ENCODE measurements around the gene PRKRIP1. TPM values are rescaled to one million over a fixed set of nuclear protein-coding genes. Genes with fewer than 3 reads are reported as not detected.
A peak's percentile ranks its signal among the peaks of the same experiment; 100 is the strongest.
"Not testable (repeated sequence)": the region's sequence is repeated elsewhere in the genome, so short reads cannot be mapped to it uniquely, and the experiment has no call there.

Gene PRKRIP1
- polyA plus RNA-seq (ENCODE audit: insufficient read length in 4 of 4) = 10 to 100 TPM; 33.3 to 38.4 (median 35.2) TPM

- peak; percentile 80 to 85 (median 81) for DNase-seq (ENCODE audit: low read depth in 4 of 4, low spot score in 3 of 4)
Observed at GRCh38 chr7:102395873-102396709, at the start of gene PRKRIP1. TSS of gene PRKRIP1 (plus strand) at chr7:102396363. CDS start at chr7:102396412, 49 bp downstream.

DNA sequence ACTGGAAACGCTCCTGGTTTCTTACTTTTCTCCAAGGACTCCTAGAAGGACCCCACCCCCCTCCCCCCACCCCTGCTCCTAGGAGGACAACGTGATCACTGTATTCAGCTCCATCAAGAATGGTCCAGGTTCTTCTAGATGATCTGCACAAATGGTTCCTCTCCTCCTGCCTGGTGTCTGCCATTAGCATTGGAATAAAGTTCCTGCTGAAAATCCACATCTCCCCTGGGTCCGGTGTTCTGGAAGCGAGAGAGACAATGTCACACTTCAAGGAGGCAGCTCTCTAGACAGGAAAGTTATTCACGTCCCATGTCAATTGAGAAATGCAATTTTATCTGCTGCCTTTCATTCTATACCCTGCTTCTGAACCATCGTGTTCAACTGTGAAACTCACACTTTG, 49.2 kb upstream of the PRKRIP1 start:
- DNase-seq (ENCODE audit: low read depth in 4 of 4, low spot score in 3 of 4) = not testable (repeated sequence)

DNA sequence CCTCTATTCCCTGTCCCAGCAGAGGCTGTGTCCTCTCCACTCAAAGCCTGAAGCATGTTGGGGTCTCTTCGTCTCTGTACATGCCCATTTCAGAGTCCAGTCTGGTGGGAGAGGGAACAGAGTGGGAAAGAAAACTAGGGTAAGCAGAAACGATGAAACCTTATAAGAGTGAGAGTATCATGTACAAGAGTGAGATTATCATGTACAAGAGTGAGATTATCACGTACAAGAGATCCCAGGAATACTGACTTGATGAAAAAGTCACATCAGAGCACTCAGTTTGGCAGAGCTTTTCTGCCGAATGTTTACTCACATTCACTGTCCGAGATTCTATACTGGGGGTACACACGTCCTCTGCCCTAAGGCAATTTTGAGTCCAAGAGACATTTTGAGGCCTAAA, 39.8 kb upstream of the PRKRIP1 start, which contains the start of gene SPDYE6:
Gene SPDYE6, minus strand, starts transcription at position 101 of the 400 bp plus-strand sequence. CDS start 421 bp downstream, outside the sequence.
- not testable (repeated sequence) for DNase-seq (ENCODE audit: low read depth in 4 of 4, low spot score in 3 of 4)

DNA sequence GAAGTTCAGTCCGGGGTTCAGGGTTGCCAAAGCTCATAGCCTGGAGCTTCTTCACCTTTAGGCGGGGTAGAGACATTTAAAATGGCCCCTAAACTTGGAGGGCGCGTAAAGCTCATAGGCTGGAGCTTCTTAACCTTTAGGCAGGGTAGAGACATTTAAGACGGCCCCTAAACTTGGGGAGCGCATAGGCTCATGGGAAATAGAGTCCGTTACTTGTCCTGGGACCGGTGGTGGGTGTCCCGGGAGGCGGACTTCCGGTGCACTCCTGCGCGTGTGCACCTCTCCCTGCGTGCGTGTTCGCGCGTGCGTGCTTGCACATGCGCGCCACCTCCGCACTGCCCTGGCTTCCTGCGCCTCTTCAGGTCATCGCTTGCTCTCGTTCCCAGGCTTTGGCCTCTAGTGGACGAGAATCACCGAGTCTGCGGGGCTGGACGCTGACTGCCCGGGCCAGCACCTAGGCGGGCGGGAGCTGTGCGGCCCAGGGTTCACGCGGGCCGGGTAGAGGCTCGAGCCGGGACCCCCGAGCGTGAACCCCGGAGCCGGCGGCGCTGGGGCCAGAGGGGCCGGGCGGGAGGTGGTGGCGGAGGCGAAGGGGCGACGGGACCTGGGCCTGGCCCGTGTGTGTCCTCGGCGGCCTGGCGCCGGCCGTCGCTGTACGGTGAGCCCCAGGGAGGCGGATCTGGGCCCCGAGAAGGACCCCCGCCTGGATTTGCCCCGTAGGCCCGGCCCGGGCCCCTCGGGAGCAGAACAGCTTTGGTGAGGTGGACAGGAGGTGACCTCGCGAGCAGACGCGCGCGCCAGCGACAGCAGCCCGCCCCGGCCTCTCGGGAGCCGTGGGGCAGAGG, 32.4 kb upstream of the PRKRIP1 start:
- DNase-seq (ENCODE audit: low read depth in 4 of 4, low spot score in 3 of 4) = peak; percentile 79 to 96 (median 92)

DNA sequence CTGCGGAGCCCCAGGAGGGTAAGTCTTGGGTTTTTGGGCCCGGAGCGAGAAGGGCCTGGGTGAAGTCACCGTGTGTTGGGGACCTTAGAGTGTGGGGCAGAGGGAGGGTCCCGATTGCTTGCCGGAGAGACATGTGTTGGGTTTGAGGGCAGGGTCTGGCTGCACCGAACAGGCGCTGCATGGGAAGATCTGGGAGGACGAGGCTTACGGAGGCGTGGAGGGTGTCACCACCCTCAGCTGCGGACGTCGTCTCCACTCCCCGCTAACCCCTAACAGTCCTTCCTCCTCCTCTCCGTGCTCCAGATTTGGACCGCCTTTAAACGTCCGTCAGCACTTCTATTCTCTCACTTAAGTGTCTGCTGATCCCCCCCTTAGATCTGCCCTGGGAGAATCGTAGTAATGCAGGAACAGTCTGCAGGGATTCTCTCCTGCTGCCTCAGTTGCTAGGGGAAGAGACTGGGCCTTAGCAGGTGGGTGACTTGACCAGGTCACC, 31.7 kb upstream of the PRKRIP1 start:
- not testable (repeated sequence) for DNase-seq (ENCODE audit: low read depth in 4 of 4, low spot score in 3 of 4)

DNA sequence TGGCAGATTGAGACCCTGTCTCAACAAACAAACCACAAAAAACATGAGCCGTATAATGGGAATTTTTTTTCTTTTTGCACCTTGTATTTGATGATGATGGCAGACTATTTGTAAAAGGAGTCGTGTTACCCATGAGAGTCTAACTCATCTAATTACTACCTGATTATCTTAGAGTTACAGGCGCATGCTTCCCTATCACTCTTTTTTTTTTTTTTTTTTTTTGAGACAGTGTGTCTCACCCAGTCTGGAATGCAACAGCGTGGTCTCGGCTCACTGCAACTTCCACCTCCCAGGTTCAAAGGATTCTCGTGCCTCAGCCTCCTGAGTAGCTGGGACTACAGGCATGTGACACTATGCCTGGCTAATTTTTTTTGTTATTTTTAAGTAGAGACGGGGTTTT, 30.8 kb upstream of the PRKRIP1 start:
- not testable (repeated sequence) for DNase-seq (ENCODE audit: low read depth in 4 of 4, low spot score in 3 of 4)

DNA sequence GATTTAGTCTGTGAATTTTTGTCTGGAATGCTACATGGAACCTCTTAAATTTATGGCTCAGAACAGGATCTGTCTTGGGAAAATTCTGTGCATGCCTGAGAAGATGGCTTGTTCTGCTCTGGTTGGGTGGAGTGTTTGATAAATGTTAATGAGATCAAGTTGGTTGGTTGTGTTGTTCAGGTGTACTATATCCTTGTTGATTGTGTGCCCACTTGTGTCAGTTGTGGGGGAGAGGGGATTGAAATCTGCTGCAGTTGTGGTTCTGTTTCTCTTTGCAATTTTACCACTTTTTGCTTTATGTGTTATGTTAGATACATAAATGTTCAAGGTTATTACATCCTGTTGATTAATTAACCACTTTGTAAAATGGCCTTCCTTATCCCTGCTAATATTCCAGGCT, 26.1 kb upstream of the PRKRIP1 start:
- not testable (repeated sequence) for DNase-seq (ENCODE audit: low read depth in 4 of 4, low spot score in 3 of 4)

GRCh38 chr7:102372796-102373195, 23.4 kb upstream of the PRKRIP1 start:
- DNase-seq (ENCODE audit: low read depth in 4 of 4, low spot score in 3 of 4) = not testable (repeated sequence)

GRCh38 chr7:102376964-102377466, 19.1 kb upstream of the PRKRIP1 start:
- DNase-seq (ENCODE audit: low read depth in 4 of 4, low spot score in 3 of 4) = no peak

DNA sequence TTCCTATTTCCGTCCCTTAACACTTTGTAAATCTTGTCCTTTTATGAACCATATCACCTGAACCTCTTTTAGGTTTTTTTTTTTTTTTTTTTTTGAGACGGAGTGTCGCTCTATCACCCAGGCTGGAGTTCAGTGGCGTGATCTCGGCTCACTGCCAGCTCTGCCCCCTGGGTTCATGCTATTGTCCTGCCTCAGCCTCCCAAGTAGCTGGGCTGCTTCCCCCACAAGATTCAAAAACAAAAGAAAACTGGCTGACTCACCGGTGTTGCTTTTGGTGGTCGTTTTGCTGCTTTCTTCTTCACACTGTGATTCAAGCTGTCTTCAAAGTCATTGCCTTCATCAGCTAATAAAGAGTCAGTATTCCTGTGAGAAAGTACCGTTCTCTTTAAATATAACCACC, 15.3 kb upstream of the PRKRIP1 start:
- DNase-seq (ENCODE audit: low read depth in 4 of 4, low spot score in 3 of 4) = not testable (repeated sequence)

GRCh38 chr7:102381696-102382425, 14.3 kb upstream of the PRKRIP1 start:
- not testable (repeated sequence) for DNase-seq (ENCODE audit: low read depth in 4 of 4, low spot score in 3 of 4)

GRCh38 chr7:102387064-102387463, 9.1 kb upstream of the PRKRIP1 start:
- no peak for DNase-seq (ENCODE audit: low read depth in 4 of 4, low spot score in 3 of 4)

DNA sequence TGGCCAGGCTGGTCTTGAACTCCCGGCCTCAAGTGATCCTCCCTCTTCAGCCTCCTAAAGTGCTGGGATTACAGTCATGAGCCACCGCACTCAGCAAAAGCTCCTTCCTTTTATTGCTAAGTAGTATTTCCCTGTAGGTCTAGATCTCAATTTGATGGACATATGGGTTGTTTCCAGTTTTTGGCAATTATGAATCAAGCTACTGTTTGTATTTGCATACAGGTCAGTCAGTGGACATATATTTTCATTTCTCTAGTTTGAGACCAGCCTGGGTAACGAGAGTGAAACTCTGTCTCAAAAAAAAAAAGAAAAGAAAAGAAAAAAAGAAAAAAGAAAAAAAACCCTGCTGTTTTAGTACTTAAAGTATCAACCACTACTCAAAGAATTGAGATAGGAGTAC, 6.4 kb upstream of the PRKRIP1 start:
- no peak for DNase-seq (ENCODE audit: low read depth in 4 of 4, low spot score in 3 of 4)

DNA sequence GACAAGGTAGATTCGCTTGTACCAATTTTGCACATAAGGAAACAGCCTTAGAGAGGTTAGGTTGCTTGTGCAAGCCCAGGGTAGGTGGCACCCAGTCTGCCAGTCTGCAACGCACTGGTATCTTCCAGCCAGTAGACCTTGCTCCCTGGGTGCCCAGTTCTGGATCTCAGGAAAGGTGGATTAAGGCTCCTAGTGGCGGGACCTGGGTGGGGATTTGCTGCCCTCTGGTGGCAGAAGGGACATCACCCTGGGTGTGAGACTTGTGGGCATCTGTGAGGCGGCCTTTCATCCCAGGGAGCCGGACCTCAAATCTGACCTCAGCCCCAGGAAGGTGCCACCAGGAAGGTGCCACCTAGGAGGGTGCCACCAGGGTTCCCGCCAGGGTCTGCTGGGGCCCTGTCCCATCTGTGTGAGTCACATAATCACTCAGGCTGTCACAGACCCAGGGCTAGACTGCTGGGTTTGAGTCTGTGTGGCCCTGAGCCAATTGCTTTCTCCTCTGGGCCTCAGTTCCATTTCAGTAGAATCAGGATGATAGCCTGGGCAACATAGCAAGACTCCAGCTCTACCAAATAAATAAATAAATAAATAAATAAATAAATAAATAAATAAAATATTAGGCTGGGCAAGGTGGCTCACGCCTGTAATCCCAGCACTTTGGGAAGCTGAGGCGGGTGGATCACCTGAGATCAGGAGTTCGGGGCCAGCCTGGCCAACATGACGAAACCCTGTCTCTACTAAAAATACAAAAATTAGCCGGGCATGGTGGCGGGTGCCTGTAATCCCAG, 5.3 kb upstream of the PRKRIP1 start:
- DNase-seq (ENCODE audit: low read depth in 4 of 4, low spot score in 3 of 4) = peak; percentile 57 to 68 (median 64)

GRCh38 chr7:102392330-102392729, 3.8 kb upstream of the PRKRIP1 start:
- DNase-seq (ENCODE audit: low read depth in 4 of 4, low spot score in 3 of 4) = no peak

DNA sequence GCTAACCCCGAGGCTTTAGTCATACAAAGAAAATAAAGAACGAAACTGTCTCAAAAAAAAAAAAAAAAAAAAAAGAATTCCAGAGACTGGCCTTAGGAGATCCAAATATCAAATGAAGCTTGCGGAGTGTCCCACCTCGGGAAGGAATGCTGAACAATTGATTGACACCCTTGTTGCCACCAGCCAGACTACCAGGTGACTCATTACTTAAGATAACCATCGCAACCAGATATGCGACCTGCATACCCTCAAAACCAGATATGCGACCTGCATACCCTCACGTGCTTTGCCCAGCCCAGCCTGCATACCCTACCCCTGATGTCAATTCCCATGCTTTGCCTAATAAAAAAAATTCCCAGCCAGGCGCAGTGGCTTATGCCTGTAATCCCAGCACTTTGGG, 2.7 kb upstream of the PRKRIP1 start:
- no peak for DNase-seq (ENCODE audit: low read depth in 4 of 4, low spot score in 3 of 4)

DNA sequence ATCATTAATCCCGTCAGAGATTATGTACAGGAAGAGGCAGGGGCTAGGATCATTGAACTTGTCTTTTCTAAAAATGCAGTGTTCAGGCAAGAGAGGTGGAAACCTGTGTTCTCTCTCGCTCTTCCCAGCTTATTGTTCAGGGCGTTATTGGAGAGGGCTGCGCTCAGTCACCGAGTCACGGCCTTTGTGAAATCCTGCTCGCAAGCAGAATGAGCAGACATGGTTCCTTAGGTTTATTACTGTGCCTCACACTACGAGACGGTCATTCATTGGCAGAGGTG, 631 bp upstream of the PRKRIP1 start:
- peak in 1 of 4 donors; percentile 12 for DNase-seq (ENCODE audit: low read depth in 4 of 4, low spot score in 3 of 4)

- DNase-seq (ENCODE audit: low read depth in 4 of 4, low spot score in 3 of 4) = no peak
Observed at GRCh38 chr7:102396710-102397019, 502 bp downstream of the PRKRIP1 start.

- no peak for DNase-seq (ENCODE audit: low read depth in 4 of 4, low spot score in 3 of 4)
Observed at GRCh38 chr7:102398543-102398942, 2.4 kb downstream of the PRKRIP1 start.

DNA sequence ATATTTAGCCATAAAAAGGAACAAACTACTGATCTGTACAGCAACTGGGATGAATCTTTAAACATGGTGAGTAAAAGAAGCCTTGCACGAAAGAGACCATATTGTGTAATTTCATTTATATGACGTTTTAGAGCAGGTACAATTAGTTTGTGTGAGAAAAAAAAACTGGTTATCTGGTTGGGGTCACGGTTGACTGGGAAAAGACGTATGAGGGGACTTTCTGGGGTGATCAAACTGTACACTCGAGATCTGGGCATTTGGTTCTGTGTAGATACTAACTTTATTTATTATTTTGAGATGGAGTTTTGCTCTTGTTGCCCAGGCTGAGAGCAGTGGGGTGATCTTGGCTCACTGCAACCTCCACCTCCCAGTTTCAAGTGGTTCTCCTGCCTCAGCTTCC, 4.2 kb downstream of the PRKRIP1 start:
- DNase-seq (ENCODE audit: low read depth in 4 of 4, low spot score in 3 of 4) = no peak
